Naive thymus-derived CD8-positive, alpha-beta T cell (primary cell): ENCODE measurements around the gene PASK. TPM values are rescaled to one million over a fixed set of nuclear protein-coding genes. Genes with fewer than 3 reads are reported as not detected.

Experiments used
- ATAC-seq, 2 donors: fragments of 150-1000 bp; cut with Tn5 transposase in 1 of 2; sonication (Bioruptor Pico), chemical (Tn5 transposase) in 1 of 2; 1 replicate in 1 of 2; 2 replicates in 1 of 2; pipeline ENCODE4 v1.10.0; 2021; ENCODE audit warnings: mild to moderate bottlenecking in 2 of 2, moderate library complexity in 2 of 2
- POLR2A ChIA-PET: fragments of 350-600 bp; sonication (Branson Sonifier 250); formaldehyde crosslinking; loops from one replicate; lab custom pipeline; 2021; ENCODE audit warnings: antibody characterized with exemption; lab: Charles Lee
- DNase-seq, 10 donors: peaks; one replicate each; pipeline versions ENCODE4 v3.0.0 to v3.0.0-alpha.2; 2020 to 2022
- H3K27ac Mint-ChIP-seq, 10 donors: one replicate each; pipeline ENCODE4 v1.8.0; 2020 to 2022; ENCODE audit warnings: mild to moderate bottlenecking in 10 of 10, mixed read lengths in 10 of 10, moderate library complexity in 4 of 10, inconsistent platforms in 1 of 10
- H3K27me3 Mint-ChIP-seq, 5 donors: one replicate each; pipeline ENCODE4 v1.8.0; 2021 to 2022; ENCODE audit warnings: mixed read lengths in 5 of 5
- H3K36me3 Mint-ChIP-seq, 3 donors: one replicate each; pipeline ENCODE4 v1.8.0; 2020 to 2022; ENCODE audit warnings: mixed read lengths in 3 of 3, mild to moderate bottlenecking in 2 of 3, inconsistent platforms in 1 of 3
- H3K4me1 Mint-ChIP-seq, 4 donors: one replicate each; pipeline ENCODE4 v1.8.0; 2021 to 2022; ENCODE audit warnings: mixed read lengths in 4 of 4
- H3K4me3 Mint-ChIP-seq, 10 donors: one replicate each; pipeline ENCODE4 v1.8.0; 2020 to 2022; ENCODE audit warnings: mild to moderate bottlenecking in 10 of 10, mixed read lengths in 10 of 10, moderate library complexity in 6 of 10, inconsistent platforms in 1 of 10
- H3K9me3 Mint-ChIP-seq, 9 donors: one replicate each; pipeline ENCODE4 v1.8.0; 2020 to 2022; ENCODE audit warnings: mixed read lengths in 9 of 9, mild to moderate bottlenecking in 3 of 9, inconsistent platforms in 1 of 9, moderate library complexity in 1 of 9
- polyA plus RNA-seq, 3 donors: library from polyadenylated mRNA; unstranded; fragments of 300-500 nt; fragmentation: Illumina TruSeq; gene quantifications; one replicate each; pipeline ENCODE4 v1.2.3, GENCODE V29; 2021
- total RNA-seq, 8 experiments: library from RNA in 2 of 8; stranded (reverse) in 2 of 8; gene quantifications; one replicate each; pipeline ENCODE4 v1.2.3 and lab custom pipeline; 2021 to 2026

The PASK gene
- total and polyA plus RNA-seq, 5 experiments from 2014 or later, result 68.3 to 574 (median 78.7) TPM

GRCh38 chr2:241139531-241140444 lies 9.5 kb downstream of the PASK start:
- Mint-ChIP-seq H3K36me3 (peaks cover 0 to 55% (median 11%) of the 10 kb centered on the region in 3 donors), H3K27me3 (no peaks in the 10 kb centered on the region), H3K4me1 (peaks cover 0 to 13% (median 11%) of the 10 kb centered on the region in 4 donors), H3K4me3 (no peak overlapping the region), H3K27ac (peak overlapping the region in 1 of 10 donors; percentile 15), H3K9me3 (no peaks in the 10 kb centered on the region)
- ATAC-seq, result no peak
- POLR2A ChIA-PET, result no interaction called here
- no peak for DNase-seq

GRCh38 chr2:241138471-241138870 lies 10.8 kb downstream of the PASK start:
- H3K27ac Mint-ChIP-seq, result peak overlapping the region in 1 of 10 donors; percentile 52
- POLR2A ChIA-PET, result interaction anchor here (1.1 kb wide), 1 partner anchor 36 kb away, joined by 3 read pairs; the partner anchor contains the start of gene MTERF4
- H3K4me1 Mint-ChIP-seq, result peaks cover 0 to 10% (median 7%) of the 10 kb centered on the region in 4 donors
- peaks cover 0 to 59% (median 11%) of the 10 kb centered on the region in 3 donors for H3K36me3 Mint-ChIP-seq
- no peak for ATAC-seq
- no peak for DNase-seq
- H3K27me3 Mint-ChIP-seq, result no peaks in the 10 kb centered on the region
- no peak overlapping the region for H3K4me3 Mint-ChIP-seq
- H3K9me3 Mint-ChIP-seq, result no peaks in the 10 kb centered on the region

GRCh38 chr2:241137276-241138190 lies 11.7 kb downstream of the PASK start:
- Mint-ChIP-seq H3K36me3 (peaks cover 0 to 65% (median 16%) of the 10 kb centered on the region in 3 donors), H3K9me3 (no peaks in the 10 kb centered on the region), H3K4me1 (peaks cover 0 to 10% (median 7%) of the 10 kb centered on the region in 4 donors), H3K4me3 (no peak overlapping the region), H3K27ac (peak overlapping the region in 2 of 10 donors; percentile 81 to 84), H3K27me3 (no peaks in the 10 kb centered on the region)
- no peak for ATAC-seq
- POLR2A ChIA-PET, result interaction anchor here (1.1 kb wide), 3 partner anchors 11 to 35 kb away, joined by 3 read pairs; partner anchors contain the start of gene MTERF4
- no peak for DNase-seq

- Mint-ChIP-seq H3K9me3 (no peaks in the 10 kb centered on the region), H3K36me3 (peaks cover 0 to 64% (median 13%) of the 10 kb centered on the region in 3 donors), H3K4me3 (no peak overlapping the region), H3K27me3 (no peaks in the 10 kb centered on the region), H3K27ac (peak overlapping the region in 1 of 10 donors; percentile 11), H3K4me1 (peaks cover 0 to 5% (median 3%) of the 10 kb centered on the region in 4 donors)
- POLR2A ChIA-PET, result interaction anchor here (0.6 to 1.1 kb wide), 5 partner anchors 10 to 127 kb away, joined by 3 read pairs; no protein-coding TSS in a partner anchor
- no peak for DNase-seq
- ATAC-seq, result no peak
Observed at GRCh38 chr2:241136661-241137260, 12.5 kb downstream of the PASK start.

- peaks cover 0 to 2% (median under 1%) of the 10 kb centered on the region in 4 donors for H3K4me1 Mint-ChIP-seq
- DNase-seq (no peak), ATAC-seq (no peak)
- peaks cover 0 to 61% (median 11%) of the 10 kb centered on the region in 3 donors for H3K36me3 Mint-ChIP-seq
- POLR2A ChIA-PET, result interaction anchor here (0.6 to 1.1 kb wide), 5 partner anchors 9 to 126 kb away, joined by 3 read pairs; no protein-coding TSS in a partner anchor
- no peaks in the 10 kb centered on the region for H3K27me3 Mint-ChIP-seq
- H3K4me3 Mint-ChIP-seq, result no peak overlapping the region
- no peaks in the 10 kb centered on the region for H3K9me3 Mint-ChIP-seq
- no peak overlapping the region for H3K27ac Mint-ChIP-seq
Observed at GRCh38 chr2:241136191-241136590, 13.1 kb downstream of the PASK start.

- Mint-ChIP-seq H3K36me3 (peaks cover 0 to 60% (median 10%) of the 10 kb centered on the region in 3 donors), H3K27me3 (no peaks in the 10 kb centered on the region), H3K27ac (peak overlapping the region in 1 of 10 donors; percentile 52), H3K4me1 (peaks cover 0 to 2% (median under 1%) of the 10 kb centered on the region in 4 donors), H3K4me3 (no peak overlapping the region), H3K9me3 (no peaks in the 10 kb centered on the region)
- ATAC-seq, result no peak
- POLR2A ChIA-PET, result interaction anchor here (0.6 to 1.1 kb wide), 2 partner anchors 23 to 25 kb away, joined by 3 read pairs; no protein-coding TSS in a partner anchor
- no peak for DNase-seq
Observed at GRCh38 chr2:241135737-241136136, 13.5 kb downstream of the PASK start.

GRCh38 chr2:241134711-241135110 lies 14.6 kb downstream of the PASK start:
- H3K27me3 Mint-ChIP-seq, result no peaks in the 10 kb centered on the region
- peak overlapping the region in 1 of 10 donors; percentile 49 for H3K27ac Mint-ChIP-seq
- no peak overlapping the region for H3K4me3 Mint-ChIP-seq
- POLR2A ChIA-PET, result interaction anchor here (1.0 kb wide), 1 partner anchor 56 kb away, joined by 3 read pairs; no protein-coding TSS in a partner anchor
- ATAC-seq (no peak), DNase-seq (no peak)
- H3K36me3 Mint-ChIP-seq, result peaks cover 0 to 59% (median 10%) of the 10 kb centered on the region in 3 donors
- H3K9me3 Mint-ChIP-seq, result no peaks in the 10 kb centered on the region
- H3K4me1 Mint-ChIP-seq, result peaks cover 0 to 1% (median 0%) of the 10 kb centered on the region in 4 donors

- peaks cover 0 to 52% (median 10%) of the 10 kb centered on the region in 3 donors for H3K36me3 Mint-ChIP-seq
- H3K27me3 Mint-ChIP-seq, result no peaks in the 10 kb centered on the region
- no peaks in the 10 kb centered on the region for H3K9me3 Mint-ChIP-seq
- POLR2A ChIA-PET, result interaction anchor here (0.7 kb wide), 1 partner anchor 238 kb away, joined by 4 read pairs; the partner anchor contains the start of gene MAB21L4
- no peak for DNase-seq
- no peak overlapping the region for H3K4me3 Mint-ChIP-seq
- H3K4me1 Mint-ChIP-seq, result no peaks in the 10 kb centered on the region
- peak overlapping the region in 1 of 10 donors; percentile 51 for H3K27ac Mint-ChIP-seq
- ATAC-seq, result no peak
Observed at GRCh38 chr2:241133436-241133820, 15.8 kb downstream of the PASK start.

- no peak for ATAC-seq
- H3K27me3 Mint-ChIP-seq, result no peaks in the 10 kb centered on the region
- DNase-seq, result no peak
- POLR2A ChIA-PET, result interaction anchor here (0.6 to 1.2 kb wide), 3 partner anchors 41 to 592 kb away, joined by 3 to 4 read pairs (median 3); partner anchors contain the start of gene MAB21L4
- no peak overlapping the region for H3K4me3 Mint-ChIP-seq
- no peaks in the 10 kb centered on the region for H3K9me3 Mint-ChIP-seq
- H3K36me3 Mint-ChIP-seq, result peaks cover 0 to 46% (median 10%) of the 10 kb centered on the region in 3 donors
- H3K27ac Mint-ChIP-seq, result peak overlapping the region in 4 of 10 donors; percentile 7 to 51 (median 26)
- peaks cover 2 to 6% (median 5%) of the 10 kb centered on the region in 4 donors for H3K4me1 Mint-ChIP-seq
Observed at GRCh38 chr2:241132538-241133435, 16.5 kb downstream of the PASK start.

- DNase-seq (no peak), ATAC-seq (no peak)
- Mint-ChIP-seq H3K27ac (no peak overlapping the region), H3K4me3 (no peak overlapping the region), H3K36me3 (peaks cover 0 to 43% (median 10%) of the 10 kb centered on the region in 3 donors), H3K9me3 (no peaks in the 10 kb centered on the region), H3K27me3 (no peaks in the 10 kb centered on the region), H3K4me1 (peaks cover 2 to 13% (median 11%) of the 10 kb centered on the region in 4 donors)
- POLR2A ChIA-PET, result interaction anchor here (1.2 kb wide), 1 partner anchor 39 kb away, joined by 3 read pairs; no protein-coding TSS in a partner anchor
Observed at GRCh38 chr2:241131531-241131930, 17.7 kb downstream of the PASK start.
